ENCODE data around the gene RDH16.
"Not testable (repeated sequence)": the region's sequence is repeated elsewhere in the genome, so short reads cannot be mapped to it uniquely, and the experiment has no call there.

RDH16 gene

GRCh38 chr12:56922031-56922430 is 35.4 kb downstream of the RDH16 start:
- no peak for DNase-seq (ENCODE audit: low read depth in 2 of 2)

- DNase-seq (ENCODE audit: low read depth in 2 of 2): no peak
Measured at GRCh38 chr12:56921346-56921745, 36.1 kb downstream of the RDH16 start.

- not testable (repeated sequence) for DNase-seq (ENCODE audit: low read depth in 2 of 2)
Measured at GRCh38 chr12:56918139-56918538, 39.3 kb downstream of the RDH16 start.

- no peak for DNase-seq (ENCODE audit: low read depth in 2 of 2)
Measured at GRCh38 chr12:56916996-56917333, 40.4 kb downstream of the RDH16 start.

DNA sequence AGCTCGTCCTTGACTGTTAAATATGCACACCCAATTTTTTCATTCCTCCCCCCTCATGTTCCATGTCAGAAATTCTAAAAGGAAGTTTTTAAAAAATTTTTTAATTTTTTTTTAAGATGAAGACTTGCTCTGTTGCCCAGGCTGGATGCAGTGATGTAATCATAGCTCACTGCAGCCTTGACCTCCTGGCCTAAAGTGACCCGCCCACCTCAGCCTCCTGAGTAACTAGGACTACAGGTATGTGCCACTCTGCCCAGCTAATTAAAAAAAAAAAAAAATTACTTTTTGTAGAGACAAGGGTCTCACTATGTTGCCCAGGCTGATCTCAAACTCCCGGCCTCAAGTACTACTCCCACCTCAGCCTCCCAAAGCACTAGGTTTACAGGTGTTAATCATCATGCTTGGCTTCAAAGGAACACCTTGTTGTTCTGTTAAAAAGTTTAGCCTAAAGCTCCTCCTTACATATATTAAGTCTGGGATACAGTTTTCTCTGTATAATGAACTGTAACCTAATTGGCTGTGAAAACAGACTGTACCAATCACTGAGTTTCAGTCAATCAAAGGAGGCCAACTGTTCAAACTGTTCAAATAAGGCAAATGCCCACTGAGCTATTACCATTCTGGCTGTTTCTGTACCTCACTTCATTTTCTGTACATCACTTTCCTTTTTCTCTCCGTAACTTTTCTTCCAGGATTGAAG is 41.0 kb downstream of the RDH16 start:
- no peak for DNase-seq (ENCODE audit: low read depth in 2 of 2)

GRCh38 chr12:56914724-56915123 is 42.7 kb downstream of the RDH16 start:
- DNase-seq (ENCODE audit: low read depth in 2 of 2): no peak

GRCh38 chr12:56914256-56914655 is 43.2 kb downstream of the RDH16 start:
- DNase-seq (ENCODE audit: low read depth in 2 of 2): no peak

DNA sequence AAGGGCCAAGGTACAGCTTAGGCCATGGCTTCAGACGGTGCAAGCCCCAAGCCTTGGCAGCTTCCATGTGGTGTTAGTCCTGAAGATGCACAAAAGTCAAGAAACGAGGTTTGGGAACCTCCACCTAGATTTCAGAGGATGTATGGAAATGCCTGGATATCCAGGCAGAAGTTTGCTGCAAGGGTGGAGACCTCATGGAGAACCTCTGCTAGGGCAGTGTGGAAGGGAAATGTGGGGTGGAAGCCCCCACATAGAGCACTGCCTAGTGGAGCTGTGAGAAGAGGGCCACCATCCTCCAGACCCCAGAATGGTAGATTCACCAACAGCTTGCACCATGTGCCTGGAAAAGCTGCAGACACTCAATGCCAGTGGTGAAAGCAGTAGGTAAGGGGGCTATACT is 48.0 kb downstream of the RDH16 start:
- not testable (repeated sequence) for DNase-seq (ENCODE audit: low read depth in 2 of 2)

DNA sequence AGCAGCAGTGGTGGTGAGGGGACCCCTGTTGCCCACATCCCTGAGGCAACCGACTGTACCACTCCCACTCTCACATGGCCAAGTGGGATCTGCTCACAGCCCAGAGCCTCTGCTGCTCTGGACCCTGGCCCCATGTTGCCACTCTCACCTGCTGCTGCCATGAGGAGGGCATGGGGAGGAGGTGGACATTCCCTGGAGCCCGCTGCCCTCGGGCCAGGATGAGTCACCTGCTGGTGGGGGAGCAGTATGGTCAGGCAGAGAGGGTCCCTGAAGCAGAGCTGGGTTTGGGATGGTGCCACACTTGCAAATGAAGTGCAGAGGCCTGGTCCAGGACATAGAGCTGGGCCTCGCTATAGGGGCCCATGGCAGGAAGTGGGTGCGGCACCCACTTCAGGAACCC is 49.3 kb downstream of the RDH16 start:
- DNase-seq (ENCODE audit: low read depth in 2 of 2): no peak

GRCh38 chr12:56905852-56906251 is 51.6 kb downstream of the RDH16 start:
- DNase-seq (ENCODE audit: low read depth in 2 of 2): no peak

DNA sequence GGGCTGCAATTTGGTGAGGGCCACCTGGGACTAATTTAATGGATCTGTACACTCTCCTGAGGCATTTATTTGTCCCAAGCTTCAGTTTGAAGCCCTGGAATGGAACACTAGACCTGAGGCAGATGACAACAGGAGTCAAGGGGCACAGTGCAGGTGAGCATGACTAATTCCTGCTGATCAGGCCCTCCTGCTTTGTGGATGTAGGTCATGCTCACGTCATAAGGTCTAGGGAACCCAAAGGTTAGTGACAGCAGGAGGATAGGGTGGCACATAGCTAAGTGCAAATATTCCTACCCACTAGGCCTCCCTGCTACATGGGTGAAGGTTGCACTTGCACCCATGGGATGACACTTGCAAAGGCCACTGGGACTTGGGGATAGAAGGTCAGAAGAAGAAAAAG is 54.0 kb downstream of the RDH16 start:
- DNase-seq (ENCODE audit: low read depth in 2 of 2): no peak

Measured in stimulated activated CD8-positive, alpha-beta memory T cell treated with anti-CD3 and anti-CD28 coated beads, Interleukin-15, amount 100 ng/mL, for 48 hours (primary cell).